GM23338 (cell line): ENCODE results near the gene NBAS. TPM values are rescaled to one million over a fixed set of nuclear protein-coding genes. Genes with fewer than 3 reads are reported as not detected.

Experiments used
- ATAC-seq: fragments of 200-7000 bp; cut with Tn5 transposase; 3 replicates; pipeline ENCODE4 v1.9.1; 2020
- DNase-seq: peaks from one replicate; pipeline ENCODE4 v3.0.0-alpha.2; 2015; ENCODE audit warnings: low spot score
- H2AFZ ChIP-seq: fragments of 200-600 bp; sonication (generic); 2 replicates; pipeline ENCODE4 v1.8.0; 2016; ENCODE audit warnings: antibody characterized with exemption, mild to moderate bottlenecking, moderate library complexity
- H3F3A ChIP-seq: fragments of 200-600 bp; sonication (generic); replicated peaks from 2 replicates; pipeline ENCODE4 v1.8.0; 2017; ENCODE audit warnings: antibody characterized with exemption, mixed run types, low read depth
- H3K27ac ChIP-seq: fragments of 200-600 bp; sonication (generic); 2 replicates; pipeline ENCODE4 v1.6.1; 2016; ENCODE audit warnings: low read depth
- H3K27me3 ChIP-seq: fragments of 200-600 bp; sonication (generic); 2 replicates; pipeline ENCODE4 v1.8.0; 2016; ENCODE audit warnings: mild to moderate bottlenecking, mixed run types, moderate library complexity; ENCODE audit not compliant: insufficient read depth
- H3K36me3 ChIP-seq: fragments of 200-600 bp; sonication (generic); 2 replicates; pipeline ENCODE4 v1.8.0; 2016; ENCODE audit warnings: mild to moderate bottlenecking; ENCODE audit not compliant: insufficient read depth
- H3K4me1 ChIP-seq: fragments of 200-600 bp; sonication (generic); 2 replicates; pipeline ENCODE4 v1.8.0; 2016; ENCODE audit warnings: mild to moderate bottlenecking, moderate library complexity; ENCODE audit not compliant: insufficient read depth
- H3K4me2 ChIP-seq: fragments of 200-600 bp; sonication (generic); 2 replicates; pipeline ENCODE4 v1.7.1; 2017; ENCODE audit warnings: mixed run types
- H3K4me3 ChIP-seq: fragments of 200-600 bp; sonication (generic); 2 replicates; pipeline ENCODE4 v1.6.1; 2016; ENCODE audit warnings: mixed run types
- H3K79me2 ChIP-seq: fragments of 200-600 bp; sonication (generic); replicated peaks from 2 replicates; pipeline ENCODE4 v1.8.0; 2017; ENCODE audit warnings: mild to moderate bottlenecking; ENCODE audit not compliant: insufficient read depth
- H3K9me2 ChIP-seq: fragments of 200-600 bp; sonication (generic); 2 replicates; pipeline ENCODE4 v1.8.0; 2017; ENCODE audit not compliant: insufficient read depth
- H4K20me1 ChIP-seq: fragments of 200-600 bp; sonication (generic); replicated peaks from 2 replicates; pipeline ENCODE4 v1.8.0; 2017; ENCODE audit warnings: mild to moderate bottlenecking; ENCODE audit not compliant: insufficient read depth
- H3K27ac Mint-ChIP-seq: 2 replicates; pipeline ENCODE4 v1.8.0; 2020; ENCODE audit warnings: inconsistent platforms, mild to moderate bottlenecking, moderate library complexity, mixed read lengths
- H3K27me3 Mint-ChIP-seq: 3 replicates; pipeline ENCODE4 v1.8.0; 2022; ENCODE audit warnings: low read depth, mild to moderate bottlenecking, moderate library complexity, mixed read lengths, inconsistent platforms; ENCODE audit not compliant: insufficient read depth, poor library complexity
- H3K36me3 Mint-ChIP-seq: 3 replicates; pipeline ENCODE4 v1.8.0; 2021; ENCODE audit warnings: low read depth, mild to moderate bottlenecking, inconsistent platforms, moderate library complexity, mixed read lengths
- H3K4me1 Mint-ChIP-seq: 3 replicates; pipeline ENCODE4 v1.8.0; 2020; ENCODE audit warnings: mild to moderate bottlenecking, inconsistent platforms, mixed read lengths
- H3K4me3 Mint-ChIP-seq: 3 replicates; pipeline ENCODE4 v1.8.0; 2021; ENCODE audit warnings: moderate library complexity, mild to moderate bottlenecking, inconsistent platforms, mixed read lengths
- H3K9me3 Mint-ChIP-seq: 3 replicates; pipeline ENCODE4 v1.8.0; 2020; ENCODE audit warnings: moderate library complexity, mild to moderate bottlenecking, inconsistent platforms, mixed read lengths
- NANOG ChIP-seq: IDR thresholded peaks from 2 replicates; pipeline ENCODE4 v1.6.1; 2016; ENCODE audit warnings: antibody characterized with exemption, borderline replicate concordance
- ZNF331 ChIP-seq: fragments of 250-450 bp; sonication (Bioruptor Pico); IDR thresholded peaks from 2 replicates; pipeline ENCODE4 v1.5.0; 2020; ENCODE audit warnings: low read depth, mild to moderate bottlenecking, moderate library complexity
- polyA plus RNA-seq: library from polyadenylated mRNA; unstranded; fragments of >200 nt; fragmentation: Nextera tagmentation; extraction: Ambion mirVana; gene quantifications from 2 replicates; pipeline ENCODE4 v1.2.1, GENCODE V29; 2016
- total RNA-seq: library from RNA; depleted of rRNA; stranded (reverse); fragments of >200 nt; shearing (Covaris generic); gene quantifications from 2 replicates; pipeline ENCODE4 v1.2.3, GENCODE V29; 2014
- TF ChIP-seq, protein P1 (sequence below), 2 experiments: fragments of 200-600 bp in 1 of 2; sonication (generic) in 1 of 2; conservative IDR thresholded peaks; 2 replicates each; pipeline versions ENCODE4 v1.5.1 to v1.6.1; 2016 to 2017; ENCODE audit warnings: antibody characterized with exemption in 2 of 2, low read depth in 2 of 2, mild to moderate bottlenecking in 2 of 2, moderate library complexity in 1 of 2
- TF ChIP-seq, protein P2 (sequence below): fragments of 250-450 bp; sonication (Bioruptor Pico); IDR thresholded peaks from 2 replicates; pipeline ENCODE4 v1.5.0; 2020; ENCODE audit warnings: mild to moderate bottlenecking, moderate library complexity
- TF ChIP-seq, protein P3 (sequence below): IDR thresholded peaks from 2 replicates; pipeline ENCODE4 v1.6.1; 2016; ENCODE audit warnings: antibody characterized with exemption

NBAS gene
- total and polyA plus RNA-seq, 2 experiments from 2014 or later, result 24.8 to 38.9 TPM

DNA sequence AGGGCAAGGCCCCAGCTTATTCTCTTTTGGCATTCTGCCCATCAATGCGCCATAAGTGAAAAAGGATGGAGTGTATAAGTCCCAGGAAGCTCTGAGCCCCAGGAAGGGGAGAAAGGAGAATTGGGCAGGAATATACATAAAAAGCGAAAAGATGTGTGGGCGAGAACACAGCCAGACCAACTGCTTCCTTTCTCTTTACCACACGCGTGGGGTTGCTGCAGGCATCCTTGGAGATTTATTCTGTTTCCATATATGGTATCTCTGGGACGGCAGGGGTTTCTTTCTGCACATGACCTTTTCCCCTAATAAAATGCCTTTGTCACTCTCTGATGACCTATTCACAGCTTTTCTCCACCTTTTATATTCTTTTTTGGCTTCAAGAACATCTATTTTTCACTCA is 440.5 kb downstream of the NBAS start (continued):
- TF ChIP-seq, protein P1, sequence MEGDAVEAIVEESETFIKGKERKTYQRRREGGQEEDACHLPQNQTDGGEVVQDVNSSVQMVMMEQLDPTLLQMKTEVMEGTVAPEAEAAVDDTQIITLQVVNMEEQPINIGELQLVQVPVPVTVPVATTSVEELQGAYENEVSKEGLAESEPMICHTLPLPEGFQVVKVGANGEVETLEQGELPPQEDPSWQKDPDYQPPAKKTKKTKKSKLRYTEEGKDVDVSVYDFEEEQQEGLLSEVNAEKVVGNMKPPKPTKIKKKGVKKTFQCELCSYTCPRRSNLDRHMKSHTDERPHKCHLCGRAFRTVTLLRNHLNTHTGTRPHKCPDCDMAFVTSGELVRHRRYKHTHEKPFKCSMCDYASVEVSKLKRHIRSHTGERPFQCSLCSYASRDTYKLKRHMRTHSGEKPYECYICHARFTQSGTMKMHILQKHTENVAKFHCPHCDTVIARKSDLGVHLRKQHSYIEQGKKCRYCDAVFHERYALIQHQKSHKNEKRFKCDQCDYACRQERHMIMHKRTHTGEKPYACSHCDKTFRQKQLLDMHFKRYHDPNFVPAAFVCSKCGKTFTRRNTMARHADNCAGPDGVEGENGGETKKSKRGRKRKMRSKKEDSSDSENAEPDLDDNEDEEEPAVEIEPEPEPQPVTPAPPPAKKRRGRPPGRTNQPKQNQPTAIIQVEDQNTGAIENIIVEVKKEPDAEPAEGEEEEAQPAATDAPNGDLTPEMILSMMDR (conservative IDR thresholded peaks at IDR 0.05; ENCODE audit: low read depth in 2 of 2), result no peak
- TF ChIP-seq ZNF331 (CRISPR knock-in tag), result no peak

DNA sequence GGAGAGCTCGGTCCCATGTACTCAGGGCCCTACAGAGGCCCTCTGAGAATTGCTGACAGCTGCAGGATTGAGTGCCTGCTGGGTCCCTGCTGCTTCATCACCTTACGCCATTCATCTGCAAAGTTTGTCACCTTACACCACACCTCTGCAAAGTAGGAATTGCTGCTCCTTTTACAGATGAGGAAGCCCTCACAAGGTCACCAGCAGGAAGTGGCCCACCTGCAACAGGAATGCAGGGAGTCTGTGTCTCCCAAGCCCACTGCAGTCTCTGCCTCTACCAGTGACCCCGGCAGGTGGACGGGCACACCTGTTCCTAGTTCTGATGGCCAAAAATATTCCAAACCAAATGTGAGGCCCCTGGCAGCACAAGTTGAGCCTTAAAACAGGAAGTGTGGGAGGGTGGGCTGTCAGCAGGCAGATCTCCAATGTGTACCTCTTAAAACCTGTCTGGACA is 441.4 kb downstream of the NBAS start:
- Mint-ChIP-seq H3K27ac (peak overlapping the region; percentile 88), H3K36me3 (peaks cover 17% of the 10 kb centered on the region), H3K4me1 (peaks cover 25% of the 10 kb centered on the region), H3K27me3 (peaks cover 14% of the 10 kb centered on the region), H3K9me3 (peaks cover 16% of the 10 kb centered on the region), H3K4me3 (peak overlapping the region; percentile 22; the same call in 1 of the 3 replicates)
- Histone ChIP-seq H3K4me3 (no peak overlapping the region), H3K79me2 (no peaks in the 10 kb centered on the region), H3K27me3 (no peaks in the 10 kb centered on the region), H4K20me1 (no peaks in the 10 kb centered on the region), H3K4me2 (peak overlapping the region; percentile 52), H2AFZ (no peak overlapping the region), H3K27ac (peak overlapping the region; percentile 46), H3K9me2 (no peaks in the 10 kb centered on the region; the same call in 1 of the 2 replicates), H3K4me1 (peaks cover 20% of the 10 kb centered on the region), H3F3A (no peaks in the 10 kb centered on the region), H3K36me3 (no peaks in the 10 kb centered on the region)
- ATAC-seq (peak; percentile 94), DNase-seq (peak; percentile 66)
- TF ChIP-seq NANOG, result 0 out of 2 replicates have a peak, but pooled peaks have one; percentile 16
- TF ChIP-seq, protein P2, sequence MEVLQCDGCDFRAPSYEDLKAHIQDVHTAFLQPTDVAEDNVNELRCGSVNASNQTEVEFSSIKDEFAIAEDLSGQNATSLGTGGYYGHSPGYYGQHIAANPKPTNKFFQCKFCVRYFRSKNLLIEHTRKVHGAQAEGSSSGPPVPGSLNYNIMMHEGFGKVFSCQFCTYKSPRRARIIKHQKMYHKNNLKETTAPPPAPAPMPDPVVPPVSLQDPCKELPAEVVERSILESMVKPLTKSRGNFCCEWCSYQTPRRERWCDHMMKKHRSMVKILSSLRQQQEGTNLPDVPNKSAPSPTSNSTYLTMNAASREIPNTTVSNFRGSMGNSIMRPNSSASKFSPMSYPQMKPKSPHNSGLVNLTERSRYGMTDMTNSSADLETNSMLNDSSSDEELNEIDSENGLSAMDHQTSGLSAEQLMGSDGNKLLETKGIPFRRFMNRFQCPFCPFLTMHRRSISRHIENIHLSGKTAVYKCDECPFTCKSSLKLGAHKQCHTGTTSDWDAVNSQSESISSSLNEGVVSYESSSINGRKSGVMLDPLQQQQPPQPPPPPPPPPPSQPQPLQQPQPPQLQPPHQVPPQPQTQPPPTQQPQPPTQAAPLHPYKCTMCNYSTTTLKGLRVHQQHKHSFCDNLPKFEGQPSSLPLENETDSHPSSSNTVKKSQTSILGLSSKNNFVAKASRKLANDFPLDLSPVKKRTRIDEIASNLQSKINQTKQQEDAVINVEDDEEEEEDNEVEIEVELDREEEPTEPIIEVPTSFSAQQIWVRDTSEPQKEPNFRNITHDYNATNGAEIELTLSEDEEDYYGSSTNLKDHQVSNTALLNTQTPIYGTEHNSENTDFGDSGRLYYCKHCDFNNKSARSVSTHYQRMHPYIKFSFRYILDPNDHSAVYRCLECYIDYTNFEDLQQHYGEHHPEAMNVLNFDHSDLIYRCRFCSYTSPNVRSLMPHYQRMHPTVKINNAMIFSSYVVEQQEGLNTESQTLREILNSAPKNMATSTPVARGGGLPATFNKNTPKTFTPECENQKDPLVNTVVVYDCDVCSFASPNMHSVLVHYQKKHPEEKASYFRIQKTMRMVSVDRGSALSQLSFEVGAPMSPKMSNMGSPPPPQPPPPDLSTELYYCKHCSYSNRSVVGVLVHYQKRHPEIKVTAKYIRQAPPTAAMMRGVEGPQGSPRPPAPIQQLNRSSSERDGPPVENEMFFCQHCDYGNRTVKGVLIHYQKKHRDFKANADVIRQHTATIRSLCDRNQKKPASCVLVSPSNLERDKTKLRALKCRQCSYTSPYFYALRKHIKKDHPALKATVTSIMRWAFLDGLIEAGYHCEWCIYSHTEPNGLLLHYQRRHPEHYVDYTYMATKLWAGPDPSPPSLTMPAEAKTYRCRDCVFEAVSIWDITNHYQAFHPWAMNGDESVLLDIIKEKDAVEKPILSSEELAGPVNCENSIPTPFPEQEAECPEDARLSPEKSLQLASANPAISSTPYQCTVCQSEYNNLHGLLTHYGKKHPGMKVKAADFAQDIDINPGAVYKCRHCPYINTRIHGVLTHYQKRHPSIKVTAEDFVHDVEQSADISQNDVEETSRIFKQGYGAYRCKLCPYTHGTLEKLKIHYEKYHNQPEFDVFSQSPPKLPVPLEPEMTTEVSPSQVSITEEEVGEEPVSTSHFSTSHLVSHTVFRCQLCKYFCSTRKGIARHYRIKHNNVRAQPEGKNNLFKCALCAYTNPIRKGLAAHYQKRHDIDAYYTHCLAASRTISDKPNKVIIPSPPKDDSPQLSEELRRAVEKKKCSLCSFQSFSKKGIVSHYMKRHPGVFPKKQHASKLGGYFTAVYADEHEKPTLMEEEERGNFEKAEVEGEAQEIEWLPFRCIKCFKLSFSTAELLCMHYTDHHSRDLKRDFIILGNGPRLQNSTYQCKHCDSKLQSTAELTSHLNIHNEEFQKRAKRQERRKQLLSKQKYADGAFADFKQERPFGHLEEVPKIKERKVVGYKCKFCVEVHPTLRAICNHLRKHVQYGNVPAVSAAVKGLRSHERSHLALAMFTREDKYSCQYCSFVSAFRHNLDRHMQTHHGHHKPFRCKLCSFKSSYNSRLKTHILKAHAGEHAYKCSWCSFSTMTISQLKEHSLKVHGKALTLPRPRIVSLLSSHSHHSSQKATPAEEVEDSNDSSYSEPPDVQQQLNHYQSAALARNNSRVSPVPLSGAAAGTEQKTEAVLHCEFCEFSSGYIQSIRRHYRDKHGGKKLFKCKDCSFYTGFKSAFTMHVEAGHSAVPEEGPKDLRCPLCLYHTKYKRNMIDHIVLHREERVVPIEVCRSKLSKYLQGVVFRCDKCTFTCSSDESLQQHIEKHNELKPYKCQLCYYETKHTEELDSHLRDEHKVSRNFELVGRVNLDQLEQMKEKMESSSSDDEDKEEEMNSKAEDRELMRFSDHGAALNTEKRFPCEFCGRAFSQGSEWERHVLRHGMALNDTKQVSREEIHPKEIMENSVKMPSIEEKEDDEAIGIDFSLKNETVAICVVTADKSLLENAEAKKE (CRISPR knock-in tag), result peak; percentile 87; the same call in 1 of the 2 replicates
- TF ChIP-seq, protein P3, sequence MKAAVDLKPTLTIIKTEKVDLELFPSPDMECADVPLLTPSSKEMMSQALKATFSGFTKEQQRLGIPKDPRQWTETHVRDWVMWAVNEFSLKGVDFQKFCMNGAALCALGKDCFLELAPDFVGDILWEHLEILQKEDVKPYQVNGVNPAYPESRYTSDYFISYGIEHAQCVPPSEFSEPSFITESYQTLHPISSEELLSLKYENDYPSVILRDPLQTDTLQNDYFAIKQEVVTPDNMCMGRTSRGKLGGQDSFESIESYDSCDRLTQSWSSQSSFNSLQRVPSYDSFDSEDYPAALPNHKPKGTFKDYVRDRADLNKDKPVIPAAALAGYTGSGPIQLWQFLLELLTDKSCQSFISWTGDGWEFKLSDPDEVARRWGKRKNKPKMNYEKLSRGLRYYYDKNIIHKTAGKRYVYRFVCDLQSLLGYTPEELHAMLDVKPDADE, result peak; percentile 58; the same call in 1 of the 2 replicates
- TF ChIP-seq, protein P1 (conservative IDR thresholded peaks at IDR 0.05; ENCODE audit: low read depth in 2 of 2), result no peak
